HFF-Myc (cell line): ENCODE data around the gene CES1.

Experiments used
- DNase-seq: peaks from one replicate; pipeline ENCODE4 v3.0.0-alpha.2; 2011; ENCODE audit warnings: low read depth; ENCODE audit errors: extremely low read depth
- H3K4me3 ChIP-seq: replicated peaks from 2 replicates; pipeline ENCODE4 v1.5.1; 2011; ENCODE audit warnings: low read depth, mild to moderate bottlenecking, control low read depth, low read length
- TF ChIP-seq, protein P1 (sequence below): IDR thresholded peaks from 2 replicates; pipeline ENCODE4 v1.5.1; 2012; ENCODE audit warnings: mild to moderate bottlenecking, low read depth, low read length, control low read depth; ENCODE audit errors: missing control alignments

The CES1 gene

DNA sequence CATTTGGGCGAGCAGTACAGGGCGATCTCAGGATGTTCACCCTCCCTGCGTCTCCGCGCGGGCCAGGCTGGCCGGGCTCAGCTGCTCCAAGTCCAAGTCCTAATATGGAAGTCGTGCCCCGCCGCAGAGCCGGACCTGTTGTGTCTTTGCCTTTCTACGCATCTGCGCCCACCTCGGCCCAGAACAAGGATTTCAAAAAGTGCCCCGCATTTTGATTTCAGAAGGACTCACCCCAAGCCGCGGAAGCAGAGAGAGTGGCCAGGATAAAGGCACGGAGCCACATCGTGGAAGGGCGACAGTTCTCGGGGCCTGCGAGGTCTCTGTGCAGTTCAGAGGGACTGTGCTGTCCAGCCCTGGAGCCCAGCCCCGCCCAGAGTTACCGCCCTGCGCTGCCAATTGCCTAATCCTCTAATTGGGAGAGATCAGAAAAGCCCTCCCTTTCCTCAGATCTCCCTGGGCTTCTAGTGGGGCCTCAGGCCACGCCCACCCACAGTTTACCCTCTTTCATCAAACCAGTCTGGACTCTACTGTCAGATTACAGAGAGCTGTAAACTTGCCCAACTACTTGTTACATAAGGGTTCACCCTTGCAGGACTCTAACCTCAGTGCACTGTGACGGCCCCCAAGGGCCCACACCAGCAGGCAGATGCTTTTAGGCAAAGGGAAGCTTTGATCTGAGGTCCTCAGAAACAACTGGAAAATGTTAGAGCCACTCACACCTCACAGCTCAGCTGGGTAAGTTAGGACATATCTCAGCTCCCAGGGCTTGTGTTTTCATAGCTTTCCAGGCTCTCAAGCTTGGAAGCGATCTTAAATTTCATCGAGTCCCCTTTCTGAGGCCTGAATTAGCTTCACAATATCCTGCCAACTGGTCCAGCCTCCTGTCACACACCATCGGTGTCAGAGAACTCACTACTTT, at the start of gene CES1:
TSS of gene CES1 (minus strand) at position 324 of the 919 bp plus-strand sequence. CDS start at position 283, 41 bp downstream.
- H3K4me3 ChIP-seq: no peak within 1 kb of the TSS
- TF ChIP-seq, protein P1, sequence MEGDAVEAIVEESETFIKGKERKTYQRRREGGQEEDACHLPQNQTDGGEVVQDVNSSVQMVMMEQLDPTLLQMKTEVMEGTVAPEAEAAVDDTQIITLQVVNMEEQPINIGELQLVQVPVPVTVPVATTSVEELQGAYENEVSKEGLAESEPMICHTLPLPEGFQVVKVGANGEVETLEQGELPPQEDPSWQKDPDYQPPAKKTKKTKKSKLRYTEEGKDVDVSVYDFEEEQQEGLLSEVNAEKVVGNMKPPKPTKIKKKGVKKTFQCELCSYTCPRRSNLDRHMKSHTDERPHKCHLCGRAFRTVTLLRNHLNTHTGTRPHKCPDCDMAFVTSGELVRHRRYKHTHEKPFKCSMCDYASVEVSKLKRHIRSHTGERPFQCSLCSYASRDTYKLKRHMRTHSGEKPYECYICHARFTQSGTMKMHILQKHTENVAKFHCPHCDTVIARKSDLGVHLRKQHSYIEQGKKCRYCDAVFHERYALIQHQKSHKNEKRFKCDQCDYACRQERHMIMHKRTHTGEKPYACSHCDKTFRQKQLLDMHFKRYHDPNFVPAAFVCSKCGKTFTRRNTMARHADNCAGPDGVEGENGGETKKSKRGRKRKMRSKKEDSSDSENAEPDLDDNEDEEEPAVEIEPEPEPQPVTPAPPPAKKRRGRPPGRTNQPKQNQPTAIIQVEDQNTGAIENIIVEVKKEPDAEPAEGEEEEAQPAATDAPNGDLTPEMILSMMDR: no peak
- no peak for DNase-seq

DNA sequence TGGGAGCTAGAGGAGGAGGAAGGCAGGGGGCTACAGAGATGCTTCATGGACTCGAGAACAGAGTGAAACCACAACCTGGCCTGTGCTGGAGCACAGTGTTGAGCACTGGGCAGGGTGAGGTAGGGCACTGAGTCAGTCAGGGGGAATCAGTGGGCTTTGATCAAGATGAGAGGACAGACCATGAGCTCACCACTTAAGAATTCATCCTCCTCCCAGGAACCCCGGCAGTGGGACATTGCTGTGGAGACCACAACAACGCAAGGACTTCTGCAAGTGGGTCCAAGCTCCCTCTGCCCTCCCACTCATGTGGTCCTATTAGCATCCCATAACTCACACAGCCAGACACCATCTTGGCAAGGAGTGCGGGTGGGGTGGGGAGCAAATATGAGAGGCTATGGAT, 44.0 kb upstream of the CES1 start:
- H3K4me3 ChIP-seq: no peak overlapping the region
- DNase-seq: no peak

GRCh38 chr16:55875273-55875672, 42.4 kb upstream of the CES1 start, which contains the start of gene CES5A:
Gene CES5A (minus strand): TSS chr16:55875373. CDS start chr16:55875221, 152 bp downstream.
- H3K4me3 ChIP-seq: no peak within 1 kb of the TSS
- TF ChIP-seq, protein P1: no peak
- no peak for DNase-seq

More for the DNA sequence above, 44.0 kb upstream of the CES1 start:
- TF ChIP-seq, protein P1: no peak

DNA sequence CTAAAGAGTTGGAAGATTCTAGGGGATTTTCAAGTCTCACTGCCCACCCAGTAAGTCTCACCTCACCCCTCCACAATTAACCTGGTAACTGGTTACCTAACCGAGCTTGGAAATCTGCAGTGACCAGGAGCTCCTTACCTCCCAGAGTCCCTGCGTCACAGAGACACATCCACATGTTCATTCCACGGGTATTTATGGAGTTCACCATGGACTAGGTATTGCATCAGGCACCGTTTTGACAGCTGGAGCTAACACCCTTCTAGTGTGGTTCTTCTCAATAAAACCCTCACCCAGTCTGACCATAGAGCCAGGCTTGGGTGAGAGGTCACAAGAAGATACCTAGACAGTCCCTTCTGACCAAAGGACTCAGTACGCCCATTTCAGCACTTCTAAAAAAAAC, 40.2 kb upstream of the CES1 start:
- no peak for DNase-seq
- TF ChIP-seq, protein P1: no peak
- no peak overlapping the region for H3K4me3 ChIP-seq

- no peak overlapping the region for H3K4me3 ChIP-seq
- TF ChIP-seq, protein P1: no peak
- no peak for DNase-seq
Measured at GRCh38 chr16:55872130-55872529, 39.2 kb upstream of the CES1 start.

DNA sequence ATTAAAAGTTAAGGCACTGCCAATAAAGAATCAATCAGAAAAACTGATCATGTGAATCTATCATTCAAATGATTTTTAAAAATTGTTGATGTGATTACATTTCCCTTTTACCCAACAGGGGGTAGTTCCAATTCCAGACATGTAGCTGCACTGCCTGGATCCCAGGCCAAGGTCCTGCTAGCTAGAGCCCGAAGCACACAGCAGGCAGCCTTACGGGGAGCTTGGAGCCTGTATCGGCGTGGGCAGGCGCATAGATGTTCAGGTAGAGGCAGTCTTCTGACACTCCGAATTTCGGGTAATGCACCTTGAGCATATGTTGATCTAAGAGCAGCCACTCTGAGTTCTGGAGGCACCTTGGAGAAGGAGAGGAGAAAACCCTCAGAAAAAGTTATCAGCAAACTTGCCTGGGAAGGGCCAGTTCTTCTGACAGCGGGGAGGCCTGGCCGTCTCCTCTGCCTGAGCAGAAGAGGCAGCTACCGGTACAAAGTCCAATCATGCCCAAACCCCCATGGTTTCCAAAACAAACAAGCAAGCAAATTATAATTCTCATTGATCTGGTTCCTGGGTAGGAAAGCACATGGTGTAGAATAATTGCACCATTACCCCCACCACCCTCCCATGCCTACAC, 38.6 kb upstream of the CES1 start:
- no peak overlapping the region for H3K4me3 ChIP-seq
- DNase-seq: no peak
- TF ChIP-seq, protein P1: no peak
